HL-60 (cell line): ENCODE results near the gene CBFA2T2.
"Not testable (repeated sequence)": the region's sequence is repeated elsewhere in the genome, so short reads cannot be mapped to it uniquely, and the experiment has no call there.

Source experiments
- DNase-seq, 2 experiments: peaks; one replicate each; pipeline ENCODE4 v3.0.0-alpha.2; 2010 to 2020; ENCODE audit warnings: low read depth in 1 of 2, low spot score in 1 of 2
- H3K27ac ChIP-seq: fragments of 250-450 bp; sonication (Bioruptor Pico); replicated peaks from 2 replicates; pipeline ENCODE4 v1.5.1; 2020; ENCODE audit warnings: mild to moderate bottlenecking, moderate library complexity
- H3K27me3 ChIP-seq: fragments of 250-450 bp; sonication (Bioruptor Pico); 2 replicates; pipeline ENCODE4 v1.5.1; 2021; ENCODE audit warnings: mild to moderate bottlenecking, moderate library complexity; ENCODE audit not compliant: insufficient read depth, poor library complexity, severe bottlenecking
- H3K4me3 ChIP-seq: replicated peaks from 2 replicates; pipeline ENCODE4 v1.5.1; 2011; ENCODE audit warnings: mild to moderate bottlenecking, control low read depth, low read length; ENCODE audit not compliant: insufficient read depth
- CTCF ChIP-seq: IDR thresholded peaks from one replicate; pipeline ENCODE4 v1.5.1; 2011; ENCODE audit warnings: low read length, control low read depth, inconsistent platforms; ENCODE audit not compliant: insufficient read depth
- GABPA ChIP-seq: IDR thresholded peaks from 2 replicates; pipeline ENCODE4 v1.6.1; 2012; ENCODE audit warnings: low read depth
- POLR2AphosphoS5 ChIP-seq: IDR thresholded peaks from 2 replicates; pipeline ENCODE4 v1.6.1; 2012; ENCODE audit warnings: low read depth
- REST ChIP-seq: IDR thresholded peaks from 2 replicates; pipeline ENCODE4 v1.6.1; 2012; ENCODE audit warnings: low read depth; ENCODE audit not compliant: insufficient replicate concordance
- SPI1 ChIP-seq: IDR thresholded peaks from 2 replicates; pipeline ENCODE4 v1.6.1; 2012; ENCODE audit warnings: low read depth, mild to moderate bottlenecking, borderline replicate concordance

The CBFA2T2 gene

GRCh38 chr20:33589059-33589458, 99.2 kb downstream of the CBFA2T2 start:
- TF ChIP-seq POLR2AphosphoS5, result no peak
- TF ChIP-seq CTCF, result no peak
- TF ChIP-seq SPI1, result no peak
- no peak for TF ChIP-seq REST
- TF ChIP-seq GABPA, result no peak
- DNase-seq, result no peak
- H3K27me3 ChIP-seq, result no peaks in the 10 kb centered on the region
- no peak overlapping the region for H3K27ac ChIP-seq
- H3K4me3 ChIP-seq, result no peak overlapping the region

- H3K4me3 ChIP-seq, DNase-seq, H3K27ac ChIP-seq, H3K27me3 ChIP-seq: not testable (repeated sequence)
These were observed 102.0 kb downstream of the CBFA2T2 start for GRCh38 chr20:33591901-33592300.

GRCh38 chr20:33594743-33595142, 104.8 kb downstream of the CBFA2T2 start:
- H3K27me3 ChIP-seq, result no peaks in the 10 kb centered on the region
- TF ChIP-seq POLR2AphosphoS5, result no peak
- no peak for TF ChIP-seq REST
- TF ChIP-seq SPI1, result no peak
- TF ChIP-seq CTCF, result no peak
- no peak for TF ChIP-seq GABPA
- H3K4me3 ChIP-seq, result no peak overlapping the region
- H3K27ac ChIP-seq, result no peak overlapping the region
- no peak for DNase-seq

- TF ChIP-seq GABPA (no peak), REST (no peak), POLR2AphosphoS5 (no peak), SPI1 (no peak), CTCF (no peak)
- Histone ChIP-seq H3K27me3 (no peaks in the 10 kb centered on the region), H3K4me3 (no peak overlapping the region), H3K27ac (no peak overlapping the region)
- no peak for DNase-seq
These were observed 110.5 kb downstream of the CBFA2T2 start for GRCh38 chr20:33600414-33600813.
